GM13977 (cell line): ENCODE results near the gene CALN1.

Experiments
- DNase-seq: peaks from one replicate; pipeline ENCODE4 v3.0.0; 2012; ENCODE audit warnings: low spot score
- CTCF ChIP-seq: IDR thresholded peaks from 2 replicates; pipeline ENCODE4 v1.5.1; 2012; ENCODE audit warnings: mild to moderate bottlenecking, control low read depth; ENCODE audit not compliant: insufficient read depth; ENCODE audit errors: extremely low read depth, missing control alignments
- in situ Hi-C: fragments of 300-500 bp; cut with MboI; formaldehyde crosslinking; loops from one replicate; pipeline ENCODE4 v1.12.0; 2022; ENCODE audit warnings: low sequenced_read_pairs, low pct_unique_long_range_greater_than_20kb, mixed read lengths, inconsistent platforms; ENCODE audit not compliant: unreplicated experiment

CALN1 gene

GRCh38 chr7:71817916-71818315 is 594.2 kb downstream of the CALN1 start:
- DNase-seq: no peak
- in situ Hi-C loops: no loop called here
- TF ChIP-seq CTCF: no peak

- DNase-seq: no peak
- TF ChIP-seq CTCF: no peak
- in situ Hi-C loops: no loop called here
Observed at GRCh38 chr7:71808115-71808514, 604.0 kb downstream of the CALN1 start.

GRCh38 chr7:71804256-71804655 is 607.9 kb downstream of the CALN1 start:
- TF ChIP-seq CTCF: no peak
- in situ Hi-C loops: no loop called here
- DNase-seq: no peak

- no peak for DNase-seq
- TF ChIP-seq CTCF: no peak
- in situ Hi-C loops: no loop called here
Observed at GRCh38 chr7:71801976-71802375, 610.2 kb downstream of the CALN1 start.

- TF ChIP-seq CTCF: no peak
- in situ Hi-C loops: no loop called here
- DNase-seq: no peak
Observed at GRCh38 chr7:71800321-71800720, 611.8 kb downstream of the CALN1 start.

- DNase-seq: no peak
- TF ChIP-seq CTCF: no peak
- in situ Hi-C loops: no loop called here
Observed at GRCh38 chr7:71795410-71795809, 616.7 kb downstream of the CALN1 start.

- DNase-seq: no peak
- no peak for TF ChIP-seq CTCF
- in situ Hi-C loops: no loop called here
Observed at GRCh38 chr7:71793251-71793650, 618.9 kb downstream of the CALN1 start.
